Loucy (cell line): Measurements from ENCODE around the gene PCSK5.

Source experiments
- H2AFZ ChIP-seq: fragments of 200-600 bp; sonication (generic); 2 replicates; pipeline ENCODE4 v1.6.0; 2016; ENCODE audit warnings: antibody characterized with exemption, mild to moderate bottlenecking, low read length, moderate library complexity
- H3F3A ChIP-seq: fragments of 200-600 bp; 2 replicates; pipeline ENCODE4 v1.6.0; 2016; ENCODE audit warnings: antibody characterized with exemption, low read depth, mild to moderate bottlenecking
- H3K27me3 ChIP-seq: fragments of 200-600 bp; sonication (generic); 2 replicates; pipeline ENCODE4 v1.6.1; 2014; ENCODE audit warnings: low read length, mild to moderate bottlenecking; ENCODE audit not compliant: insufficient read depth, poor library complexity, severe bottlenecking
- H3K36me3 ChIP-seq: fragments of 200-600 bp; sonication (generic); 2 replicates; pipeline ENCODE4 v1.6.1; 2016; ENCODE audit warnings: low read length; ENCODE audit not compliant: insufficient read depth
- H3K4me1 ChIP-seq: fragments of 200-600 bp; sonication (generic); 2 replicates; pipeline ENCODE4 v1.5.1; 2014; ENCODE audit warnings: low read length, mild to moderate bottlenecking; ENCODE audit not compliant: insufficient read depth, poor library complexity, severe bottlenecking
- H3K4me2 ChIP-seq: fragments of 200-600 bp; sonication (generic); 2 replicates; pipeline ENCODE4 v1.6.0; 2014; ENCODE audit warnings: antibody characterized with exemption, low read length, low read depth, mild to moderate bottlenecking; ENCODE audit not compliant: poor library complexity, severe bottlenecking
- H3K4me3 ChIP-seq: fragments of 200-600 bp; sonication (generic); 2 replicates; pipeline ENCODE4 v1.5.1; 2014; ENCODE audit warnings: low read length, mild to moderate bottlenecking, mixed read lengths; ENCODE audit not compliant: poor library complexity, severe bottlenecking
- H3K79me2 ChIP-seq: fragments of 200-600 bp; sonication (generic); 2 replicates; pipeline ENCODE4 v1.6.1; 2014; ENCODE audit warnings: low read length; ENCODE audit not compliant: insufficient read depth
- H3K9ac ChIP-seq: fragments of 200-600 bp; sonication (generic); 2 replicates; pipeline ENCODE4 v1.6.0; 2014; ENCODE audit warnings: mild to moderate bottlenecking, low read depth, low read length, moderate library complexity; ENCODE audit not compliant: poor library complexity, severe bottlenecking
- H3K9me2 ChIP-seq: fragments of 200-600 bp; sonication (generic); replicated peaks from 2 replicates; pipeline ENCODE4 v1.6.1; 2016; ENCODE audit warnings: low read depth, low read length, mixed read lengths
- H3K9me3 ChIP-seq: fragments of 200-600 bp; sonication (generic); 2 replicates; pipeline ENCODE4 v1.6.1; 2014; ENCODE audit warnings: mild to moderate bottlenecking, antibody characterized with exemption, low read length, low read depth; ENCODE audit not compliant: insufficient read depth
- H4K20me1 ChIP-seq: fragments of 200-600 bp; sonication (generic); 2 replicates; pipeline ENCODE4 v1.6.0; 2014; ENCODE audit warnings: antibody characterized with exemption, low read length, mild to moderate bottlenecking; ENCODE audit not compliant: insufficient read depth, poor library complexity, severe bottlenecking
- CTCF ChIP-seq: fragments of 200-600 bp; sonication (generic); conservative IDR thresholded peaks from 2 replicates; pipeline ENCODE4 v1.5.1; 2014; ENCODE audit warnings: mild to moderate bottlenecking, antibody characterized with exemption, low read length
- EZH2phosphoT487 ChIP-seq: fragments of 200-600 bp; IDR thresholded peaks from 2 replicates; pipeline ENCODE4 v1.6.1; 2018; ENCODE audit warnings: antibody characterized with exemption, mild to moderate bottlenecking, moderate library complexity, borderline replicate concordance

Gene PCSK5

DNA sequence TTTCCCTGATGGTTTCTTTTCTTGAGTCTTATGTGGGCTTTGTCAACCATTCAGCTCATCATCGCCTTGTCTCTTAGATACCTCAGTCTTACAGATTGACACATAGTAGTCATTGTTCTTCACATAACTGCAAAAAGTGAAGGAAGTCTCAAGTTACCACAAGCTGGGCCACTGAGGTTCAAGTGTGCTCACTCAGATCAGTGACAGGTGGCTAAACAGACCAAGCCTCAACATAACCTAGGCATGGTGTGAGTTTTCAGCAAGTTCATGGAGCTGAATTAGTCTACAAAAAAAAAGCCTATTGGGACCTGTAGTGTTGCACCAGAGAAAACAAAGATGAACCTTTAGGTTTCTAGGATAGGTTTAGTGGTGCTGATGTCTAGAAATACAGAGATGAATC is 445.6 kb downstream of the PCSK5 start:
- TF ChIP-seq CTCF (no peak), EZH2phosphoT487 (no peak)
- H3K4me3 ChIP-seq: no peak overlapping the region
- H3K4me2 ChIP-seq: no peak overlapping the region
- H3K79me2 ChIP-seq: no peaks in the 10 kb centered on the region
- no peaks in the 10 kb centered on the region for H4K20me1 ChIP-seq
- no peaks in the 10 kb centered on the region for H3K36me3 ChIP-seq
- H3F3A ChIP-seq: no peaks in the 10 kb centered on the region
- no peaks in the 10 kb centered on the region for H3K4me1 ChIP-seq
- no peaks in the 10 kb centered on the region for H3K9me3 ChIP-seq
- H3K9me2 ChIP-seq: no peaks in the 10 kb centered on the region
- H3K9ac ChIP-seq: no peak overlapping the region
- H3K27me3 ChIP-seq: no peaks in the 10 kb centered on the region
- H2AFZ ChIP-seq: no peak overlapping the region

GRCh38 chr9:76338418-76338817 is 447.9 kb downstream of the PCSK5 start:
- Histone ChIP-seq H3K27me3 (no peaks in the 10 kb centered on the region), H3K79me2 (no peaks in the 10 kb centered on the region), H3K36me3 (no peaks in the 10 kb centered on the region), H3K9me2 (no peaks in the 10 kb centered on the region), H4K20me1 (no peaks in the 10 kb centered on the region), H3K4me1 (no peaks in the 10 kb centered on the region), H3K4me3 (no peak overlapping the region), H3K9me3 (no peaks in the 10 kb centered on the region), H3K4me2 (no peak overlapping the region), H3K9ac (no peak overlapping the region), H2AFZ (no peak overlapping the region), H3F3A (no peaks in the 10 kb centered on the region)
- TF ChIP-seq EZH2phosphoT487 (no peak), CTCF (no peak)

DNA sequence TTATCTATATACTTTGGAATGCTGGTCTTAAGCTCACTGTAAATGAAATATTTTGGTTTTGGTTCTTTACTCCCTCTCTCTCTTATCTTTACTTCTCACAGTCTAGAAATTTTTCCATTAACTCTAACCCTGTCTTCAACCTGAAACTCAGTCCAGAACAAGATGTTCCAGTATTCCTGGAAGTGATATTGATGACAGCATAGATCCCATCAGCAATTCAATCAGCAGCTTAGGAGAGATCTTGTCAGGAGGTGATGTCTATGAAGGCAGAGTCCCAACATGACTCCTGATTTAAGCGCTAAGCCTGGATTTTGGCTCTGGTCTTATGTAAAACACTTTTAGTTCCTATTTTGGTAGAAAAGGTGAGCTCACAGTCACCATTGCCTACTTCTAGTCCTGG is 451.1 kb downstream of the PCSK5 start:
- Histone ChIP-seq H4K20me1 (no peaks in the 10 kb centered on the region), H3K4me3 (no peak overlapping the region), H3K79me2 (no peaks in the 10 kb centered on the region), H3K9ac (no peak overlapping the region), H3K9me3 (no peaks in the 10 kb centered on the region), H3K36me3 (no peaks in the 10 kb centered on the region), H3F3A (no peaks in the 10 kb centered on the region), H3K4me1 (no peaks in the 10 kb centered on the region), H2AFZ (no peak overlapping the region), H3K27me3 (no peaks in the 10 kb centered on the region), H3K4me2 (no peak overlapping the region), H3K9me2 (no peaks in the 10 kb centered on the region)
- TF ChIP-seq CTCF: no peak
- no peak for TF ChIP-seq EZH2phosphoT487
